ENCODE results near the gene E2F4. TPM values are rescaled to one million over a fixed set of nuclear protein-coding genes. Genes with fewer than 3 reads are reported as not detected.

Gene E2F4
- total and polyA plus RNA-seq, 9 of the 15 experiments (the other 6 are each of a cell fraction or from before 2014, with no cell fraction given): 9.7 to 139 (median 106) TPM

GRCh38 chr16:67191411-67191994 lies 452 bp upstream of the E2F4 start:
- Histone ChIP-seq H3K9ac (ENCODE audit: insufficient read depth in 1 of 2, low read depth in 2 of 2, low read length in 2 of 2) (peak overlapping the region in 1 of 2 experiments; percentile 24; a peak in 3 of 4 replicates), H3K27ac (ENCODE audit: extremely low read depth, low read depth, low read length) (peak overlapping the region; percentile 50; the same call in 2 of the 3 replicates), H3K9me3 (replicated peaks; ENCODE audit: control insufficient read depth, insufficient read depth, low read depth, low read length) (no peaks in the 10 kb centered on the region), H3K4me1 (replicated peaks in 1 of 2; ENCODE audit: control insufficient read depth in 2 of 2, insufficient read depth in 2 of 2, low read length in 2 of 2) (peaks cover 38 to 72% of the 10 kb centered on the region in 2 experiments), H2AFZ (ENCODE audit: low read depth, low read length) (peak overlapping the region; percentile 88), H4K20me1 (replicated peaks; ENCODE audit: control insufficient read depth, insufficient read depth, low read length) (no peaks in the 10 kb centered on the region), H3K79me2 (ENCODE audit: control insufficient read depth, insufficient read depth, low read length) (peaks cover 46% of the 10 kb centered on the region), H3K9me1 (ENCODE audit: control insufficient read depth, insufficient read depth, low read length) (no peaks in the 10 kb centered on the region), H3K27me3 (ENCODE audit: control insufficient read depth in 2 of 2, insufficient read depth in 2 of 2, low read length in 2 of 2) (no peaks in the 10 kb centered on the region), H3K4me2 (ENCODE audit: insufficient read depth, low read length) (peak overlapping the region; percentile 97), H3K4me3 (peak overlapping the region; percentile 83), H3K36me3 (ENCODE audit: control insufficient read depth, insufficient read depth, low read length) (peaks cover 38% of the 10 kb centered on the region)
- ChIA-PET CTCF (ENCODE audit: low intra/inter-chr PET ratio) (no interaction called here), POLR2A (interaction anchor here (0.7 to 1.0 kb wide), 2 partner anchors 15 to 171 kb away, joined by 3 read pairs; no protein-coding TSS in a partner anchor)
- no TSS peak for BruUV-seq (replicated peaks)
- ATAC-seq (peak; percentile 12), DNase-seq (ENCODE audit: extremely low read depth in 1 of 4, low spot score in 3 of 4) (no peak), FAIRE-seq (no peak)
- TF ChIP-seq BRD9 (IDR thresholded peaks at IDR 0.05; ENCODE audit: low read depth, partially characterized antibody) (peak; percentile 56), PHF8 (IDR thresholded peaks at IDR 0.05; ENCODE audit: borderline replicate concordance, low read length) (no peak), NR0B1 (IDR thresholded peaks at IDR 0.05; ENCODE audit: partially characterized antibody) (no peak), DPF2 (IDR thresholded peaks at IDR 0.05) (peak; percentile 12; the same call in 1 of the 2 replicates), BCOR (IDR thresholded peaks at IDR 0.05) (0 out of 2 replicates have a peak, but pooled peaks have one; percentile 8), HDGF (IDR thresholded peaks at IDR 0.05) (0 out of 2 replicates have a peak, but pooled peaks have one; percentile 52), CREBBP (IDR thresholded peaks at IDR 0.05; ENCODE audit: low read depth, low read length) (no peak), RBM14 (IDR thresholded peaks at IDR 0.05; ENCODE audit: borderline replicate concordance, insufficient read depth, low read depth, low read length) (no peak), ZBTB1 (CRISPR knock-in tag; IDR thresholded peaks at IDR 0.05; ENCODE audit: borderline replicate concordance, low read depth) (no peak), SMARCE1 (IDR thresholded peaks at IDR 0.05) (0 out of 2 replicates have a peak, but pooled peaks have one; percentile 22), TSC22D4 (tag; IDR thresholded peaks at IDR 0.05) (no peak), TSHZ1 (CRISPR knock-in tag; IDR thresholded peaks at IDR 0.05) (no peak), ZNF586 (CRISPR knock-in tag; conservative IDR thresholded peaks at IDR 0.05) (no peak), ZEB2 (IDR thresholded peaks at IDR 0.05) (0 out of 2 replicates have a peak, but pooled peaks have one; percentile 35), TGIF2 (CRISPR knock-in tag; IDR thresholded peaks at IDR 0.05) (no peak), MAFF (IDR thresholded peaks at IDR 0.05; ENCODE audit: low read length) (no peak), ZNF695 (CRISPR knock-in tag; IDR thresholded peaks at IDR 0.05) (no peak), PREB (CRISPR knock-in tag; IDR thresholded peaks at IDR 0.05) (0 out of 2 replicates have a peak, but pooled peaks have one; percentile 31), HLTF (IDR thresholded peaks at IDR 0.05) (no peak)
- 6% methylated on average over 9 of the region's 9 CpGs for WGBS (ENCODE audit: insufficient coverage, low coverage, missing lambda C conversion rate)
- in situ Hi-C loops (cut with MboI) (no loop called here), intact Hi-C loops (cut with micrococcal nuclease) (loop anchor here (5.0 kb wide), 1 partner anchor 36 kb away; the partner anchor contains the start of gene TMEM208)
